ENCODE data around the gene COPG1. TPM values are rescaled to one million over a fixed set of nuclear protein-coding genes. Genes with fewer than 3 reads are reported as not detected.
"Not testable (repeated sequence)": the region's sequence is repeated elsewhere in the genome, so short reads cannot be mapped to it uniquely, and the experiment has no call there.

The COPG1 gene
- total RNA-seq, 1 experiment from 2014 or later = 225 TPM

DNA sequence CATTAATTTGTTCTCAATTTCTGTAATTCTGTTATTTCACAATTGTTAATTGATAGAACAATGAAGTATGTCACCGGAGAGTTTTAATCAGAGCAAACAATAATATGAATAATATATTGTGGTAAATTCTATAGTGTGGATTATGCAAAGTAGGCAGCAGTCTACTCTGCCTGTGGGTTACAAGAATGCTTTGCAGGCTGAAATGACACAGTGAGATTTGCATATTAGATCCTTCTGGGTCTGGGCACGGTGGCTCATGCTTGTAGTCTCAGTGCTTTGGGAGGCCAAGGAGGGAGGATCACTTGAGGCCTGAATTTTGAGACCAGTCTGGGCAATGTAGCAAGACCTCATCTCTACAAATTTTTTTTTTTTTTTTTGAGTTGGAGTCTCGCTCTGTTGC is 12.5 kb downstream of the COPG1 start:
- DNase-seq (ENCODE audit: unreplicated experiment) = no peak
- Mint-ChIP-seq H3K27me3 (ENCODE audit: insufficient read depth, unreplicated experiment) (no peaks in the 10 kb centered on the region), H3K27ac (ENCODE audit: low read depth, unreplicated experiment) (no peak overlapping the region), H3K36me3 (ENCODE audit: insufficient read depth, unreplicated experiment) (peaks cover 88% of the 10 kb centered on the region), H3K4me1 (ENCODE audit: insufficient read depth, unreplicated experiment) (peaks cover 5% of the 10 kb centered on the region), H3K9me3 (ENCODE audit: unreplicated experiment) (no peaks in the 10 kb centered on the region), H3K4me3 (ENCODE audit: unreplicated experiment) (no peak overlapping the region)
- intact Hi-C loops (cut with micrococcal nuclease) = no loop called here
- no TSS peak for BruUV-seq (replicated peaks)
- ChIA-PET CTCF (interaction anchor here (0.5 to 2.4 kb wide), 3 partner anchors 12 to 139 kb away, joined by 4 to 8 read pairs (median 5); partner anchors contain the start of gene COPG1), POLR2A (interaction anchor here (0.6 to 1.2 kb wide), 2 partner anchors 11 kb away, joined by 3 read pairs; no protein-coding TSS in a partner anchor)
- TF ChIP-seq, protein P1, sequence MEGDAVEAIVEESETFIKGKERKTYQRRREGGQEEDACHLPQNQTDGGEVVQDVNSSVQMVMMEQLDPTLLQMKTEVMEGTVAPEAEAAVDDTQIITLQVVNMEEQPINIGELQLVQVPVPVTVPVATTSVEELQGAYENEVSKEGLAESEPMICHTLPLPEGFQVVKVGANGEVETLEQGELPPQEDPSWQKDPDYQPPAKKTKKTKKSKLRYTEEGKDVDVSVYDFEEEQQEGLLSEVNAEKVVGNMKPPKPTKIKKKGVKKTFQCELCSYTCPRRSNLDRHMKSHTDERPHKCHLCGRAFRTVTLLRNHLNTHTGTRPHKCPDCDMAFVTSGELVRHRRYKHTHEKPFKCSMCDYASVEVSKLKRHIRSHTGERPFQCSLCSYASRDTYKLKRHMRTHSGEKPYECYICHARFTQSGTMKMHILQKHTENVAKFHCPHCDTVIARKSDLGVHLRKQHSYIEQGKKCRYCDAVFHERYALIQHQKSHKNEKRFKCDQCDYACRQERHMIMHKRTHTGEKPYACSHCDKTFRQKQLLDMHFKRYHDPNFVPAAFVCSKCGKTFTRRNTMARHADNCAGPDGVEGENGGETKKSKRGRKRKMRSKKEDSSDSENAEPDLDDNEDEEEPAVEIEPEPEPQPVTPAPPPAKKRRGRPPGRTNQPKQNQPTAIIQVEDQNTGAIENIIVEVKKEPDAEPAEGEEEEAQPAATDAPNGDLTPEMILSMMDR (IDR thresholded peaks at IDR 0.05; ENCODE audit: unreplicated experiment) = no peak

DNA sequence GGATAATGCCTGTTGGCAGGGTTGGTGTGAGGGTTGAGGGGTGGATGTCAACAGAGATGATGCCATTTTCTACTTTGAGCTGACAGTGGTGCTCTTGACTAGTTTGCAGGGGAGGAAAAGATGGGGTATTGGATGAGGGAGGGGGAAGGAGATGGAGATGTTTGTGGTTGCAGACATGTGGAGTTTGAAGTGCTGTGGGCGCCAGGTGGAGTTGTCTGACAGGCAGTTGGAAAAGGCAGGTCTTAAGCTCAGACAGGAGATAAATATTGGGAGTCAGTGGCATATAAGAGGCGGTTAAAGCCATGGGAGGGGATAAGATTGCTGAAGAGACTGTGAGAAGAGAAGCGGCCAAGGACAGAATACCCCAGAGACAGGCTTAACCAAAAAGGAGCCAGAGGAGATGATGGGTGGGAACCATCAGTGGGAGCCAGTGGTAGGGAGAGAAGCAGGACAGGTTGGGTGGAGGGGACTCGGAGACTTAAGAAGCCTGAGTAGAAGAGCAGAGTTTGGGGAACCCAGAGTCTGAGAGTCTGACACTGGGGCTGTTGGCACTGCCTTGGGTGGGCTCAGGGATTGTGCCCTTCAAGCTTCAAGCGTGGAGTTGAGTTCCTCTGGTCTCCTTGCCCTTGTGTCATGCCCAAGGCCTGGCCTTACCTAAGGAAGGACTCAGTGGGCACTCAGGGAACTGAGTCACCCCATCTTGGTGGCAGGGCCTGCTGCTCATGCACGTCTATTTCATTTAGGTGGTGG is 13.9 kb downstream of the COPG1 start:
- Mint-ChIP-seq H3K36me3 (ENCODE audit: insufficient read depth, unreplicated experiment) (peaks cover 91% of the 10 kb centered on the region), H3K4me3 (ENCODE audit: unreplicated experiment) (no peak overlapping the region), H3K9me3 (ENCODE audit: unreplicated experiment) (no peaks in the 10 kb centered on the region), H3K27me3 (ENCODE audit: insufficient read depth, unreplicated experiment) (no peaks in the 10 kb centered on the region), H3K4me1 (ENCODE audit: insufficient read depth, unreplicated experiment) (peaks cover 5% of the 10 kb centered on the region), H3K27ac (ENCODE audit: low read depth, unreplicated experiment) (peak overlapping the region; percentile 93)
- no TSS peak for BruUV-seq (replicated peaks)
- intact Hi-C loops (cut with micrococcal nuclease) = no loop called here
- no peak for DNase-seq (ENCODE audit: unreplicated experiment)
- ChIA-PET CTCF (interaction anchor here (0.6 to 1.7 kb wide), 6 partner anchors 11 to 348 kb away, joined by 3 to 4 read pairs (median 3); no protein-coding TSS in a partner anchor), POLR2A (interaction anchor here (0.6 to 1.9 kb wide), 2 partner anchors 14 to 16 kb away, joined by 3 to 11 read pairs; partner anchors contain the start of gene COPG1)
- TF ChIP-seq, protein P1 (IDR thresholded peaks at IDR 0.05; ENCODE audit: unreplicated experiment) = no peak

DNA sequence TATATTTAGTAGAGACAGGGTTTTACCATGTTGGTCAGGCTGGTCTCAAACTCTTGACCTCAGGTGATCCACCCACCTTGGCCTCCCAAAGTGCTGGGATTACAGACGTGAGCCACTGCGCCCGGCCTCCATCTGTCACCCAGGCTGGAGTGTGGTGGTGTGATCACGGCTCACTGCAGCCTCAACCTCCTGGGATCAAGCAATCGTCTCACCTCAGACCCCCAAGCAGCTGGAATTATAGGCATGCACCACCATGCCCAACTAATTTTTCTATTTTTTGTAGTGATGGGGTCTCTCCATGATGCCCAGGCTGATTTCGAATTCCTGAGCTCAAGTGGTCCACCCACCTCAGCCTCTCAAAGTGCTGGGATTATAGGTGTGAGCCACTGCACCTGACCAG is 15.6 kb downstream of the COPG1 start:
- H3K36me3 Mint-ChIP-seq (ENCODE audit: insufficient read depth, unreplicated experiment) = peaks cover 98% of the 10 kb centered on the region
- intact Hi-C loops (cut with micrococcal nuclease); H3K27me3 Mint-ChIP-seq (ENCODE audit: insufficient read depth, unreplicated experiment); H3K9me3 Mint-ChIP-seq (ENCODE audit: unreplicated experiment); DNase-seq (ENCODE audit: unreplicated experiment); H3K27ac Mint-ChIP-seq (ENCODE audit: low read depth, unreplicated experiment); H3K4me3 Mint-ChIP-seq (ENCODE audit: unreplicated experiment); H3K4me1 Mint-ChIP-seq (ENCODE audit: insufficient read depth, unreplicated experiment); BruUV-seq (replicated peaks): not testable (repeated sequence)
- POLR2A ChIA-PET = interaction anchor here (1.2 to 2.4 kb wide), 3 partner anchors 9 to 51 kb away, joined by 3 to 9 read pairs (median 4); a partner anchor contains a TSS
- CTCF ChIA-PET = interaction anchor here (0.6 to 1.1 kb wide), 4 partner anchors 18 to 294 kb away, joined by 3 to 5 read pairs (median 4); a partner anchor contains a TSS

DNA sequence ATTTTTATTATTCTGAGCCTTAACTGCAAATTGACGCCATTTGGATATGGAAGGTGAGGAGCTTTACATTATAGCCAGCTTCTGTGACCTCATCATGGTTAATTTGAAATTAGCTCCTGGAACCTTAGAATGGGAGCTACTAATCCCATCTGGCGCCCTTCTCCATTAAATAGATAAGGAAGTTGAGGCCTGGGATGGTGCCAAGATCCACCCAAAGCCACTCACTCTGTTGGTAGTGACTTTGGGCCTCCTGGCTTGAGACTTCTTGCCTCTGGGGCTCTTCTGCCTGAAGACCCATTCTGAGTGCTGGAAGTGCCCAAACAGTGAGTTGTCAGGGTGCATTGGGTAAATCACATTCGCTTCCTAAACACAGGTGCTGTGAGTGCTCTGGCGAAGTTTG is 17.2 kb downstream of the COPG1 start:
- no peaks in the 10 kb centered on the region for H3K27me3 Mint-ChIP-seq (ENCODE audit: insufficient read depth, unreplicated experiment)
- TF ChIP-seq, protein P1 (IDR thresholded peaks at IDR 0.05; ENCODE audit: unreplicated experiment) = no peak
- H3K4me1 Mint-ChIP-seq (ENCODE audit: insufficient read depth, unreplicated experiment) = peaks cover 5% of the 10 kb centered on the region
- no TSS peak for BruUV-seq (replicated peaks)
- no peak for DNase-seq (ENCODE audit: unreplicated experiment)
- intact Hi-C loops (cut with micrococcal nuclease) = no loop called here
- H3K9me3 Mint-ChIP-seq (ENCODE audit: unreplicated experiment) = no peaks in the 10 kb centered on the region
- peaks cover 98% of the 10 kb centered on the region for H3K36me3 Mint-ChIP-seq (ENCODE audit: insufficient read depth, unreplicated experiment)
- ChIA-PET POLR2A (interaction anchor here (1.0 to 2.4 kb wide), 8 partner anchors 8 to 173 kb away, joined by 3 to 12 read pairs (median 5); partner anchors contain the start of genes COPG1, HMCES, IFT122 and MBD4), CTCF (interaction anchor here (1.3 to 1.5 kb wide), 3 partner anchors 12 to 296 kb away, joined by 3 to 6 read pairs (median 4); partner anchors contain the start of gene HMCES)
- H3K4me3 Mint-ChIP-seq (ENCODE audit: unreplicated experiment) = no peak overlapping the region
- H3K27ac Mint-ChIP-seq (ENCODE audit: low read depth, unreplicated experiment) = no peak overlapping the region

All from MCF 10A (cell line).